C1 segment of cervical spinal cord (tissue), 14 donors: Measurements from ENCODE around the gene ATP10A.

Experiments used
- DNase-seq, 14 donors: peaks; one replicate each; lab custom pipeline; 2025; lab: John Stamatoyannopoulos, UW

ATP10A gene

DNA sequence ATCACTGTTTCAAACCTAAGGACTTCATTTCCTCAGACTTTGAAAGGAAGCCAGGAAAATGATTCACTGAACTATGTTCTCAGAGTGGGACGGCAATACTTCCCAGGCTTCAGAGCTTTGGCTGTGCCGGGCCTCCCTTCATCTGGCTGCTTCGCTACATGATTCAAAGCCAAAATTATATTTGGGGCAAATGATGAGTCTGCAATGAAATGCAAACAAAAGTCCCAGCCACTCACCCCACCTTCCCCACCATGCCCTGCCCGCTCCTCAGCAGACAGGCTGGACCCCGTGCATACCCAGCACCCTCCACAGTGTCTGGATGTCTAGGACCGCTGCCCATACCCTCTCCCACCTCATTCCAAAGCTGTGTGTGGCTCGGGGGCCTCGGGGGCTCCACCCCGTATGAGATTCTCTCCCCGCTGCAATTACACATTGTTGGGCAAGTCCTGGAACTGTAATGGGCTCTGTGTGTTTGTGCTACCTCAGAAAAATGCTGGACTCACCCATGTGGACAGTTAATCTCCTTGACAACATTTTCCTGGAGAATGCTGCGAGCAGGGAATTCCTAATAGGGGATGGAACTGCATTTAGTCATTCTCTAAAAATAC lies 32.2 kb downstream of the ATP10A start:
- DNase-seq: no peak

GRCh38 chr15:25829073-25829472 lies 34.1 kb downstream of the ATP10A start:
- DNase-seq: no peak

DNA sequence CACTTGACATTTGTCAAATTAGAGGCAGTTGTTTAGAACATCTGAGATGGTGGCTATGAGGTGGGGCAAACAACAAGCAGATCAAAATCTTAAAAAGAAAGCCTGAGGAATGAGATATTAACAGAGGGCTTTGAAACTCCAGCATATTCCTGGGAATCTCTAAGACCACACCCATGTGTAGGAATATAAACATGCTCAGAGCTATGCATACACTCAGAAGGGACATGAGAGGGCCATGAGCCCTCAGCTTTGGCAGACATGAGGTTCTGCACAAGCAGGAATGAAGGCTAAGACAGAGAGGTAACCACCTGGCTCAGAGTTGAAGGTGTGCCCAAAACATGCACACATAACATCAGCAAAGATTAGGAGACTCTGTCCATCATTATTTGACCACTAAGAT lies 37.9 kb downstream of the ATP10A start:
- DNase-seq: no peak

- no peak for DNase-seq
Measured at GRCh38 chr15:25824618-25825017, 38.5 kb downstream of the ATP10A start.

GRCh38 chr15:25812845-25813244 lies 50.3 kb downstream of the ATP10A start:
- no peak for DNase-seq

GRCh38 chr15:25812073-25812472 lies 51.1 kb downstream of the ATP10A start:
- no peak for DNase-seq

- no peak for DNase-seq
Measured at GRCh38 chr15:25811481-25811906, 51.6 kb downstream of the ATP10A start.

DNA sequence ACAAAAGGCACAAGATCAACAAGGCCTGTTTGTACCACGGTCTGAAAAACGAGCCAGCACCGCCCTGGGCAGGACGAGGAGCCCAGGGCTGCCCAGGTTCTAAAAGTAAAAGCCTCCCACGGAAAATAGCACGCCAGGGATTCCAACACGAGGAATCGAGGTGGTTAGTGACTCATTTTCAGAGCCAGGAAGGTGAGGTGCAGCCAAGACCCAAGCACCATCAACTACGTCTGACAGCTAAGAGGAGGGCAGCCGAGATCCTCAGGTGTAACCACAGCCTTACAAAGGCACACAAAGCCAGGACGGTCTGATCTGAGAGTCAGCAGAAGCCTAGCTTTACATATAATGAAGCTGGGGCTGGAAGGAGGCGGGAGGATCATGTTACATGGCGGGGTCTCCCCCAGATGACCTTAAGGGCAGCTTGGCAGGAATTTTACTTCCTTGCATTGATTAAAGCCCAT lies 52.5 kb downstream of the ATP10A start:
- DNase-seq: no peak

DNA sequence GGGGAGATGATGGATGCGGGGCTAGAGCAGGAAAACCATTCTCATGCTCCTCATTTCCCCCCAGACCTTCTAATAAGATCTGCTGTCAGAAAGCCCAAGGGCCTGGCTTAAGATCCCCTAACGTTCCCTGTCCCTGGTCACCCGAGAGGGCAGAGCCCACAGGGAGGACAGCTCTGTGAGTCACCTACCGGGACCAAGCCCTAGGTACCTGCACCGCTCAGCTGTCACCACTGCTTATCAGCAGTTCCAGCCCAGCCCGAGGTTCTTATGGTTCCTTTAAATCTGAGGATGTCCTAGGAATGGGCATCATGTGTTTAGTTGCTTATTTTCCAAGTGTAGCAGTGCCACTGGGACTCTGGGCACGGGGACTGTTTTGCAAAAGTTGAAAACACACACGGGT lies 53.0 kb downstream of the ATP10A start:
- DNase-seq: no peak

- no peak for DNase-seq
Measured at GRCh38 chr15:25807063-25807462, 56.1 kb downstream of the ATP10A start.

- DNase-seq: peak in 1 of 14 donors; percentile 44
Measured at GRCh38 chr15:25805031-25805430, 58.1 kb downstream of the ATP10A start.

DNA sequence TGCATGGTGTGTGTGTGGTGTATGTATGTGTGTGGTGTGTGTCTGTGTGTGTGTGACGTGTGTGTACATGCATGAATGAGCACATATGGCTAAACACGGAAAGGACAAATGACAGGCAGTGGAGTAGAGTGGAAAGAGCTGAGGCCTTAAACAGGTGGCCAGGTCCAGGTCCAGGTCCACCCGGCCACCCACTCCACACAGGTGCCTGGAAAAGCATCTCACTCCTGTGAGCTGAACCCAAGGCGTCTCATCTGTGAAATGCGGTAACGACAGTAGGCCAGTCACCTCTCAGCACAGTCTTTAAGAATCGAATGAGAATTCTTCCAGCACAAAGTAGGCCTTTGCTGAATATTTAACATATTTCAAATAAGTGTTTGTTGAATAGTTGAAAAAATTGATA lies 58.7 kb downstream of the ATP10A start:
- no peak for DNase-seq

DNA sequence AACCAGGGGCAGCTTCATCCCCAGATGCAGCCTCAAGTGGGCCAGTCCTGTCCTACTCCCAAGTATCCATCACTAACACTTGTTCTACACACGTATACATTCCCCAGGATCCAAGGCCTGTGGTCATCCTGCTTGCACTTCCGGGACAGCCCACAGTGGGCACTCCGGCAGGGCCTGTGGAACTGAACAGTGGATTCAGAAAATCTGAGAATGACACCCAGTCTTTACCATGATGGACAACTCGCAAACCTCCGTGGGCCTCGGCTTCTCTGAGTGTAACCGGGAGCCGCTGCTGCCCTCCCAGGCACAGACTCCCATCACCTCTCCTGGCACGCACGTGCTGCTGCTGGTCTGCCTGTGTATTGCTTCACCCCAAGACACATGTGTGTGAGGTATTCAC lies 59.6 kb downstream of the ATP10A start:
- DNase-seq: no peak

GRCh38 chr15:25803036-25803435 lies 60.1 kb downstream of the ATP10A start:
- DNase-seq: no peak

- DNase-seq: no peak
Measured at GRCh38 chr15:25802285-25802830, 60.8 kb downstream of the ATP10A start.

DNA sequence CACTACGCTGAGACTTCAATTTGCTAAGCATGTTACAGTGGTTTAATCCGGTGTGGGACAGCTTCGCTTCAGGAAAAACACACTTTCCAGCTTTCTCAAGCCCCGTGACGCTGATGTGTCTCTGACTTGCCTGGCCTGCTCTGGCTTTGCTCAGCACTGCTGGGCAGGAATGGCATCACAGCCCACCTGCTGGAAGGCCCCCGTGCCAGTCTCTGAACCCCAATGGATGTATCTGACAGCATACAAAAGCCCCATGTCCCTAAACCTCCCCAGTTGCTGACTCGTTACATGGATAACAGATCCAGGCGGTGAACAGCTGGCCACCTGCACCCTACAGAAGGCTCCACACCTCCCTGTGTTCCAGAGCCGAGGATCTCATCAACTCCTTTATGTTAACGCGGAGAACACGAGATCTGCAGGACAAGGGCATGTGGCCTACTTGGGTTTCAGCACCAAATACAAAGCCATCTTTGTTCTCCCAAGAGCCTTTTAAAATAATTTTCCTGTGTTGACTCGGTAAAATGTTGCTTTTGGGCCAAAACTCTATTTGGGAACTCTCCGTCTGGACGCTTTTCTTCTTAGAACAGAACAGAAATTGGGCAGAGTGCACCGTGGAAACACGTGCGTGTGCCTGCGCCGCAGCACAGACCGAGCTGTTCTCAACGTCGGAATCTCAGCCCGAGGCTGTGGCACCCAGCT lies 61.4 kb downstream of the ATP10A start:
- DNase-seq: peak in 1 of 14 donors; percentile 33

- no peak for DNase-seq
Measured at GRCh38 chr15:25800761-25801515, 62.2 kb downstream of the ATP10A start.

GRCh38 chr15:25799906-25800700 lies 63.0 kb downstream of the ATP10A start:
- no peak for DNase-seq

- DNase-seq: no peak
Measured at GRCh38 chr15:25797936-25798901, 64.9 kb downstream of the ATP10A start.

DNA sequence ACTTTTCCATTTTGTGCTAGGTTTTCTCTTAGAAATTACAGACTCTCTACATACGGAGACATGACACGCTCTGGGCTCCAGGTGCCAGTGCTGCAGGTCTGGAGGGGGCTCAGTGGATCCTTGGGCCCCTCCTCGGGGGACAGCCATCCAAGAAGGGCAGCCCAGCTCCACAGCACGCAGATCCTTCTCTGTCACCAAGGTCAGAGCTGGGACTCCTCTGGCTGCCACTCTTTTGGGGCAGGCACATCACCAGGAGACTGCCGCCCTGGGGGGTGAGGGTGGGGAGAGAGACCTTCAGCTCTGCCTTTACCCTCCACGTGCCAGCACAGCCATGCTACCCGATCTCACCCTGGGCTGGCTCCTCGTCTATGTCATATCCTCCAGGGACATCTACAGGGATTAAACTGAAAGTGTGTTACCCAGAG lies 65.6 kb downstream of the ATP10A start:
- DNase-seq: no peak
